ENCODE results near the gene TAP1.
"Not testable (repeated sequence)": the region's sequence is repeated elsewhere in the genome, so short reads cannot be mapped to it uniquely, and the experiment has no call there.

Gene TAP1

GRCh38 chr6:32807020-32807580, 46.4 kb downstream of the TAP1 start:
- no peak for DNase-seq (ENCODE audit: low read depth in 3 of 3)

GRCh38 chr6:32805404-32805803, 48.1 kb downstream of the TAP1 start:
- DNase-seq (ENCODE audit: low read depth in 3 of 3), result not testable (repeated sequence)

- DNase-seq (ENCODE audit: low read depth in 3 of 3), result no peak
Measured at GRCh38 chr6:32803416-32803815, 50.1 kb downstream of the TAP1 start.

GRCh38 chr6:32799740-32800139, 53.8 kb downstream of the TAP1 start:
- DNase-seq (ENCODE audit: low read depth in 3 of 3), result no peak

- DNase-seq (ENCODE audit: low read depth in 3 of 3), result no peak
Measured at GRCh38 chr6:32799168-32799567, 54.3 kb downstream of the TAP1 start.

GRCh38 chr6:32796848-32797776, 56.4 kb downstream of the TAP1 start:
- DNase-seq (ENCODE audit: low read depth in 3 of 3), result peak; percentile 63 to 80 (median 69)

Data from stimulated activated CD4-positive, alpha-beta T cell treated with anti-CD3 and anti-CD28 coated beads, TNF-alpha, amount 100 ng/mL, for 4 hours (primary cell).